Right kidney (tissue), 1 donor: ENCODE results near the gene HNRNPA2B1.
"Not testable (repeated sequence)": the region's sequence is repeated elsewhere in the genome, so short reads cannot be mapped to it uniquely, and the experiment has no call there.

Experiments used
- DNase-seq: peaks from one replicate; pipeline ENCODE4 v3.0.0-alpha.2; 2016

The HNRNPA2B1 gene

GRCh38 chr7:26186364-26187311 is 13.9 kb downstream of the HNRNPA2B1 start:
- DNase-seq: no peak

- no peak for DNase-seq
These were observed 14.7 kb downstream of the HNRNPA2B1 start for GRCh38 chr7:26185844-26186180.

GRCh38 chr7:26185131-26185843 is 15.3 kb downstream of the HNRNPA2B1 start:
- no peak for DNase-seq

GRCh38 chr7:26184281-26185101 is 16.1 kb downstream of the HNRNPA2B1 start:
- not testable (repeated sequence) for DNase-seq

- DNase-seq: no peak
These were observed 16.8 kb downstream of the HNRNPA2B1 start for GRCh38 chr7:26183545-26184280.

GRCh38 chr7:26182706-26183105 is 17.8 kb downstream of the HNRNPA2B1 start:
- no peak for DNase-seq

GRCh38 chr7:26182283-26182682 is 18.3 kb downstream of the HNRNPA2B1 start:
- no peak for DNase-seq

- DNase-seq: no peak
These were observed 18.9 kb downstream of the HNRNPA2B1 start for GRCh38 chr7:26181474-26182227.

GRCh38 chr7:26180792-26181198 is 19.8 kb downstream of the HNRNPA2B1 start:
- no peak for DNase-seq

- no peak for DNase-seq
These were observed 20.6 kb downstream of the HNRNPA2B1 start for GRCh38 chr7:26179826-26180497.

- no peak for DNase-seq
These were observed 21.1 kb downstream of the HNRNPA2B1 start for GRCh38 chr7:26179422-26179821.

GRCh38 chr7:26178272-26178960 is 22.1 kb downstream of the HNRNPA2B1 start:
- no peak for DNase-seq

GRCh38 chr7:26177269-26177668 is 23.3 kb downstream of the HNRNPA2B1 start:
- not testable (repeated sequence) for DNase-seq

- not testable (repeated sequence) for DNase-seq
These were observed 23.9 kb downstream of the HNRNPA2B1 start for GRCh38 chr7:26176696-26177095.

GRCh38 chr7:26175903-26176302 is 24.6 kb downstream of the HNRNPA2B1 start:
- not testable (repeated sequence) for DNase-seq

- DNase-seq: no peak
These were observed 28.5 kb downstream of the HNRNPA2B1 start for GRCh38 chr7:26172048-26172447.

- DNase-seq: no peak
These were observed 28.9 kb downstream of the HNRNPA2B1 start for GRCh38 chr7:26171601-26172000.

- no peak for DNase-seq
These were observed 29.9 kb downstream of the HNRNPA2B1 start for GRCh38 chr7:26170663-26171062.

GRCh38 chr7:26169271-26169670 is 31.3 kb downstream of the HNRNPA2B1 start:
- no peak for DNase-seq
